ENCODE measurements around the gene ELFN2. TPM values are rescaled to one million over a fixed set of nuclear protein-coding genes. Genes with fewer than 3 reads are reported as not detected.

The ELFN2 gene
- total RNA-seq, 1 donor: under 0.01 TPM

DNA sequence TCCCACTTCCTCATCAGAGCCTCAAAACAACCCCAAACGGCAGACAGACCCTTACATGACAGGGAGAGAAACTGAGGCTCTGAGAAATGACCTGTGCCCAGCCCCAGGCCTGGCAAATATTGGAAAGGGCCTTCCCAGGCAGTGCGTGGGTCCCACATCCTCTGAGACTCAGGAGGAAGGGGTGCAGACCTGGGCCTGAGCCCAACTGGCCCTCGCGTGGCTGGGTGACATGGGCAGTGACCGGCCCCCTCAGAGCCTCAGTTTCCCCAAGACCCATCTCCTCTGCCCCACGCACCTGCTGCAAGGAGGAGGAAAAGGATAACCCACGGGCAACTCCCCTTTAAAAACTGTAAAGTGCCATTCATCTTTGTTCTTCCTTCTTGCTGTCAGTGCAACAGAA, 35.6 kb downstream of the ELFN2 start:
- DNase-seq (ENCODE audit: low read depth in 2 of 3, low spot score in 2 of 3): no peak

DNA sequence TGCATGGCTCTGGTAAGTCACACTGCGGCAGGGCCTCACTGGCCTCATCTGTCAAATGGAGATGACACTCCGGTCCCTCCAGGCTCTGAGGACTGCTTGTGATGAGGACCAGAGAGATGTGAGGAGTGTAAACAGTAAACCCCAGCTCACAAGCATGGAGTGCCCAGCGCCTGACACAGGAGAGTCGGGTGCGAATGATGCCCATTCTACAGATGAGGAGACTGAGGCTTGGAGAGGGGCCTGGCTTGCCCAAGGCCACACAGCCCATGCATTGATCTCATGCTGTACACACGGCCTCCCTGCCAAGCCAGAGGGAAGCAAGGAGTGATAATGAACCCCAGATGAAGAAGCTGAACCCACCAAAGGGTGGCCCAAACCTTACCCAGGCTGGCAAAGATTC, 37.2 kb downstream of the ELFN2 start:
- no peak for DNase-seq (ENCODE audit: low read depth in 2 of 3, low spot score in 2 of 3)

DNA sequence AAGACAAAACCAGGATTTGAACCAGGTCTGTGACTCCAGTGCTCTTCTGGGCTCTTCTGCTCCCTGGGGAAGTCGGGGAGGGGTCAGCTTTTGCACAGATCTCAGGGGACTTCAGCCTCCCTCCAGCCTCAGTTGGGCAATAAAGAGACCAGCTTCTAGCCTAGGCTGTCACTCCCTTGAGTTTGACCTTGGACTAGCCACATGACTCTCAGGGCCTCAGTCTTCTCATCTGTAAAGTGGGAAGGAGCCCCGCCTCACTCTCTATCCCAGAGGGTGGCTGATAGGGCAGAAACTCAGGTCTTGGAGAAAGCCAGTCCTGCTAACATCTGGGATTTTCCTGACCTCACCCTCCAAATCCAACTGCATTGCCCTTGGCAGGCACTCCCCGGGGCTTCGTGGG, 38.7 kb downstream of the ELFN2 start:
- no peak for DNase-seq (ENCODE audit: low read depth in 2 of 3, low spot score in 2 of 3)

DNA sequence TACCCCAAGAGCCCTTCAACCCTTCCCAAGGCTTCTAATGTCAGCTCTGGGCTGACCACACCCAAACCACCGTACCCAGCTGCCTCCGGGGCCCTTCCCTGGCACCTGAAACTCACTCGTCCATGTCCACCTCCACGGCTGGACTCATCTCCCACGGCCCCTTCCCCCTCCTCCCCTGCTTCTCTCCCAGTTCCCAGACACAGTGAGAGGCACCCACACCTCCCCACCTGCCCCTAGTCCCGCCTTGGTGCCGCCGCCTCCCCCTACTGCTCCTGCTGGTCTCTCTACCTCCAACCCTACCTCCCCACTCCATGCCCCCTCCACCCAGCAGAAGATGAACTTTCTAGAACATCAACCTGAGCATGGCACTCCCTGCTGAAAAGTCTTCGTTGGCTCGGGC, 39.5 kb downstream of the ELFN2 start:
- no peak for DNase-seq (ENCODE audit: low read depth in 2 of 3, low spot score in 2 of 3)

DNA sequence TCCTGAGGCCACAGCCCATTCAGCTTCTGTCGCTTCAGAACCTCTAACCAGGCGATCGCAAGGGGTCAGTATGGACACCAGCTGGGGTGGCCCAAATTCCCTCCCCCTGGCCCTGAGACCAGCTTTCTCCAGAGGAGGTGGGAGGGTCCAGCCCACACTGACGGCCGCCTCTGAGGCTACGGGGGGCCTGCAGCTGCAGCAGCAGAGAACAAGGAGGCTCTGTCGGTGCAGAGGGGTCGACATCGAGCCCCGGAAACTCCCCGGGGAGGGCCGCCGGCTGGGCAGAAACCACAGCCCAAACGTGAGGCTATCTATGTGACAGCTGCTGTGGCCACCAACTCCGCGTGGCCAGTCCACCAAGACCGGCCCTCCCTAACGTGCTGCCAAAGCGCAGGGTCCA, 40.8 kb downstream of the ELFN2 start:
- DNase-seq (ENCODE audit: low read depth in 2 of 3, low spot score in 2 of 3): no peak

DNA sequence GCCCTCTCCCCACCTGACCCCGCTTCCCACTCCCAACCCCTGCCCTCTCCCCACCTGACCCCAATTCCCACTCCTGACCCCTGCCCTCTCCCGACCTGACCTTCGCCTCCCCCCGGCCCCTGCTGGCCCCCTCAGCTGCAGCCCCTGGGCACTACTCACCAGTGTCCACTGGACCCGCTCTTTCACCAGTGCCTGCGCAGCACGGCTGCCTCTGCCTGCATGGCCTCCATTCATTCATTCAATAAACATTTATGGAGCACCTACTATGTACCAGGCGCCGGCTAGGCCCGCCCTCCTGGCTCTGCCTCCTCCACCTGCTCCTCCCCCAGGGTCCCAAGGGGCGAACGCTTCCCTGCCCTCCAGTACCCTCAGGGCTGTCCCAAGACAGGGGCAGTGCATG, 42.6 kb downstream of the ELFN2 start:
- no peak for DNase-seq (ENCODE audit: low read depth in 2 of 3, low spot score in 2 of 3)

DNA sequence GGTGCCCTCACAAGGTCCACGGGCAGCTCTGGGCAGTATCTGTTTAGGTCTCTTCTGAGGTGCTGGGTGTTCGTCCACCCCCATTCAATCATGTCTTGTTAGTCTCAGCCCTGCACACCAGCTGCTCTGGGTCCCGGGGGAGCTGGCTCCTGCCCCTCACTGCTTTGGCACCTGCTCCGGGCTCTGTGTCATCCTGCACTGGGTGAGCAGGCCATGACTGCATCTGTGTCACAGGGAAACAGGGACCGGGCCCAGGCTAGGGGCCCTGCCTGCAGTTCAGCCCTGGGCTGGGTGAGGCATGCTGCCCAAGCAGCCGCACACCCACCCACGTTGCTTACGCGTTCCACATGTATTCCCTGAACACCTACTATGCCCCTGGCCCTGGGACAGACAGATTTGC, 43.9 kb downstream of the ELFN2 start:
- DNase-seq (ENCODE audit: low read depth in 2 of 3, low spot score in 2 of 3): peak in 1 of 3 donors; percentile 7

DNA sequence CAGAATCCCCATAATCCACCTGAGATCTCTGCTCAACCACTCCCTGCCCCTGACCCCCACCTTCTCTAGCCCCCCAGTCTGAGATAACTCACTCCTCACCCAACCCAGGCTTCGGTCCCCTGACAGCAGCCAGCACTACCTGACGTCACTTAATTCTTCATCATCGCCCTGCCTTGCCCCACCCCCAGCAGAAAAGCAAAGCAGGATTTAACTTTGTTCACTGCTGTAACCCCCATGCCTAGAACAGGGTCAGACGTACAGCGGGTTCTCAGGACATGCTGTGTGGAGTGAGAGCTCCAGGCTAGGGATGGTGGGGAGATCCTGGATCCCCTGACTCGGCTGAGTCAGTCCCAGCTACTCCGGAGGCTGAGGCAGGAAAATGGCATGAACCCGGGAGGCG, 45.8 kb downstream of the ELFN2 start:
- no peak for DNase-seq (ENCODE audit: low read depth in 2 of 3, low spot score in 2 of 3)

DNA sequence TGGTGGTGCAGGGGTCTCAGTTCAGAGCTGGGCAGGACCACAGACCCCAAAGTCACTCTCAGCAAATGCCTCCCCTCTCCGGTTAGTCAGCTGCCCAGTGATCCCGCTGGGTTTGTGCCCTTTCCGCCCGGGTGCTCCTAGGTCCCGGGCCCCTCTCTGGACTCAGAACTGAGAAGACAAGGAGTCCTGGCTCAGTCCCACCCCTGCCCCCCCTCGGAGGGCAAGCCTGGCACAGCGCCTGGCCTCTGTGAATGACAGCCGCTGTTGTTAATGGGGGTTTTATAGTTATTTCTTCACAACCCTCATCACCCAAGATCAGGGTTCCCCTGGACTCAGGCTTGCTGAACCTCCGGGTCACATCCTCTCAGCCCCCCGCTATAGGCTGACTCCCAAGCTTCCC, 47.6 kb downstream of the ELFN2 start:
- DNase-seq (ENCODE audit: low read depth in 2 of 3, low spot score in 2 of 3): no peak

DNA sequence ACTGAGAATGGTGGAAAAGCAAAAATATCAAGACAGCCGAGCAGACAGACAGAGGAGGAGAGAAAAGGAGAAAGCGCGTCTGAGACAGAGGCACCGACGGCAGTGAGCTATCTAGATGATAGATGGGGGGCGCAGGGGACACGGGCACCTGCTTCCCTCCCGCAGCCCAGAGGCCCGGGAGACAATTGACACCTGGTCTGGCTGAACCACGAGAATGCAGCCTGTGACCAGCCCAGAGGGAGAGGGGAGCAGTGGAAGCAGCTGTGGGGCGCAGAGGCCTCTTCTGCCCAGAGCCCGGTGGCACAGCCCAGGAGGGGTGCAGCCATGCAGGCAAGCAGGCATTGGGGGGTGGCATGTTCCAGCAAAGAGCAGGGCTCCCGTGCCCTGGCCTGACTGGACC, 48.2 kb downstream of the ELFN2 start:
- peak in 1 of 3 donors; percentile 20 for DNase-seq (ENCODE audit: low read depth in 2 of 3, low spot score in 2 of 3)

DNA sequence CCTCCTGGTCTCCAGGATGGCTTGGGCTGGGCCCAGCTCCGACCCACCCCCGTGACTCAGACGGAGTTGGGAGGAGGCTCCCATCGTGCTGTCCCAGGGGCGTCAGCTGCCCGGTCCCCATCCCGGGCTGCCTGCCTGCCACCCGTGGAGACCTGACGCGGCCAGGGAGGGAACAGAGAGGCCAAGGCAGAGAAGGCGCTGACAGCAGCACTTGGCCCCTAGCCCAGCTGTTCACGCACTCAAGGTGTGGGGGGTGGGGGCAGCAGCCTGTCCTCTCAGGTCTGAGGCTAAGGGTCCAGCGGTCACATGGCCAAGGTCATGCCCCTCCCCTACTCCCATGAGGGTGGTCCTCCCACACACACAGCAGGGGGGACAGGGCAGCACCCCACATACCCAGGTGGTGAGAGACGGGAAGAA, 48.6 kb downstream of the ELFN2 start:
- no peak for DNase-seq (ENCODE audit: low read depth in 2 of 3, low spot score in 2 of 3)

DNA sequence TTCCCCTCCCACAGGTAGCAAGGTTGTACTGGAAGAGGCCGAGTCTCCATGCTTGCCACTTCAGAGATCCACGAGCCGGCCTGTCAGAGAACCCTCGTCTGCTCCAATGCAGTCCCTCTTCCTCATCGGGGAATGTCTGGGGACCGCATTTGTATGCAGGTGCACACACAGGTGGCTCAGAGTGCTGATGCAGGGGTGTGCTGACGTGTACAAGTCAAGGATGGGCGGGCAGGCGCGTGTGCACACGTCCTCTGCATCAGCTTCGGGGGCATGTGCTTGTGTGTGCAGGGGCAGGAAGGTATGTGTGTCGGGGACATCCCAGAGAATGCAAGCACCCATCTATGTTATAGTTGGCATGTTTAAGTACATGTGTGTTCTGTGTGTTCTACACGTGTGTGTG, 49.4 kb downstream of the ELFN2 start:
- DNase-seq (ENCODE audit: low read depth in 2 of 3, low spot score in 2 of 3): no peak

DNA sequence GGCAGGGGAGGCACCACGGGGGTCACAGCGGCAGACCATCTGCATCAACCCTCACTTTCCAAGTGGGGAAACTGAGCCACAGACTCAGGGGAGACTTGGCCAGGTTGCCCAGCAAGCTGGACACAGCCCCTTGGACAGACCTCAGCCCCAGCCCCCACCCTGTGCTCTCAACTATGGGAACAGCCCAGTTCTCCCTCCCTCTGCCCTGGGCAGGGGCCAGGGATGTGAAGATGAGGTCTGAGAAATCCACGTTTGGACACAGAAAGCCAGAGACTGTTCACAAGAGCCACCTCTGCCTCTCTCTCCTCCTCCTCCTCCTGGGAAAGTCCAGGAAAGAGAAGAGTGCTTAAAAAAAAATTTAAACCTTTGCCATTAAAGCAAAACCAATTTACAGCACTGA, 50.1 kb downstream of the ELFN2 start:
- no peak for DNase-seq (ENCODE audit: low read depth in 2 of 3, low spot score in 2 of 3)

DNA sequence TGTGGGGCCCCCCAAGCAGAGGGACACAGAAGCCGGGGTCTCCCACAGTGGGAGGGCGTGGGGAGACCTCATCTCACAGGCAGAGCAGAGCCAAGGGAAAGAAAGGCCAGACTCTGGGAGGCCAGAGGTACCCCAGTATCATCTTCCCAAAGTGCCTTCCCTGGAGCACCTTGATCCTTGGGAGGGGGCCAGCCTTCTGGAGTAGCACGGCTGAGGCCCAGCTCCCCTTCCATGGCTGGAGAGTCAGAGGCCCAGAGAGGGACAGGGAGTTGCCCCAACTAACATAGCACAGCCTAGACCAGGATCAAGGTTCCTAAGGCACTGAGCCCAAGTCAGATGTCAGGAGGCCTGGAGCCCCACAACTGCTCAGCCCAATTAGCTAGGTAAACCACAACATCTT, 50.6 kb downstream of the ELFN2 start:
- DNase-seq (ENCODE audit: low read depth in 2 of 3, low spot score in 2 of 3): no peak

DNA sequence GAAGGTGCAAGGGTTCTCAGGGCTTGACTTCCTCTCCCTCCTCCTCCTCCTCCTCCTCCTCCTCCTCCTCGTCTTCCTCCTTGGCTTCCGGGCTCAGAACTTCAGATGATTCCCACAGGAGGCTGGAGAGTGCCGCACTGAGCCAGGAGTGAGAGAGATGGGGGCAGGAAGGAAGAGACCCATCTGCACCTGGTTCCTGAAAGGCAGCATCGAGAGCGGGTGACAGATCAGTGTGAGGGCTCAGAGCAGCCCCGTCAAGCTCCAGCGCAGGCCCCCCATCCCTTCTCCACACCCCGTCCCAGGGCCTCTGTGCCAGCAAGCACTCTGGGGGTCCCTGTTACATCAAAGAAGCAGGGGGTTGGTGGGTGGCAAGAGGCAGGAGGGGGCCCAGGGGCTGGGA, 51.5 kb downstream of the ELFN2 start:
- peak in 1 of 3 donors; percentile 12 for DNase-seq (ENCODE audit: low read depth in 2 of 3, low spot score in 2 of 3)

DNA sequence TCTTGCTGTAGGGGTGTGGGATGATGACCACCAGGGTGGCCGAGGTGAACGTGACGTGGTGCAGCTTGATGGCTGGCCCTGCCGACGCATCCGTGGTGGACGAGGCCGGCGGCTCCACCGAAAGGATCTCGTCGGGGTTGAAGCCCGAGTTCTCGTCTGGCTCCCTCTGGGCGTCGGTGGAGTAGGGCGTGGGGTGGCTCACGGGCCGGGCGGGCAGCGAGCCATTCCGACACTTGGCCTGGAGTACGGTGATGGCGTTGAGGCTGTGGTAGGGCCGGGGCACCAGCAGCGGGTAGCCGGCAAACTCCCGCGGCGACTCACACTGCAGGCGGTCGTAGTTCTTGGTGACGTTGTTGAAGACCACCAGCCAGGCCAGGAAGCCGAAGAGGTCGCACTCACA, 52.7 kb downstream of the ELFN2 start:
- DNase-seq (ENCODE audit: low read depth in 2 of 3, low spot score in 2 of 3): no peak

DNA sequence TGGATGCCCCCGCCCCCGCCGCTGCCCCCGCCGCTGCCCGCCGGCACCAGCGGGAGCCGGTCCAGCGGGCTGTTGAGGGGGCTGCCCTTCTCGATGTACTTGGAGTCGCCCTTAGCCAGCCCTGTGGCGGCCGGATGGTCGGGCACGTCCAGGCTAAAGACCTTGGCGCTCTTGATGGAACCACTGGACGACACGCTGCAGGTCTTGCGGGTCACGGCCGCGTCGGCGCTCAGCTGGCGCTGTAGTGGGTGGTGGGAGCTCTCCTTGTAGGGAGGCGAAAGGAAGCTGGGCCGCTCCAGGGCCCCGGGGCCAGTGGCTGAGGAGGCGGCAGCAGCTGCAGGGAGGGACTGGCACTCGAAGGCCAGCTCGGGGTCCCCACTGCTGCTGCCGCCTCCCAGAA, 53.8 kb downstream of the ELFN2 start:
- DNase-seq (ENCODE audit: low read depth in 2 of 3, low spot score in 2 of 3): no peak

DNA sequence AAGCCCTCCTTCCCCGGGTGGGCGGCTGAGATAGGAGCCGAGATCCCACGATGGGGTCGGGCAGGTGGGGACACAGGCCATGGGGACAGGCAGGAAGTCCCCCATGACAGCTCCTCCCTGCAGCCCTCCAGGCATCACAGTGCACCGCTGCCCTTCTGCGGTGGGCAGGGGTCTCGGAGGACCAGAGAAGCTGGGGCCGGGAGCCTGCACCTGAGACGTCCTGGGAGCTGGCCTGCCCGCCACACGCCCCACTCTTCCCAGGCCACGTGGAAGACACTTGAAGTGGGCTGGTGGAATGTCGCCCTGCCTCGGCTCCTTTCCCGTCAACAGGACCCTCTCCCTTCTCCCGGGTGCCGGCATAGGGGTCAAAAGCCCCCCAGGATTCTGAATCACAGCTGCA, 55.4 kb downstream of the ELFN2 start:
- no peak for DNase-seq (ENCODE audit: low read depth in 2 of 3, low spot score in 2 of 3)

DNA sequence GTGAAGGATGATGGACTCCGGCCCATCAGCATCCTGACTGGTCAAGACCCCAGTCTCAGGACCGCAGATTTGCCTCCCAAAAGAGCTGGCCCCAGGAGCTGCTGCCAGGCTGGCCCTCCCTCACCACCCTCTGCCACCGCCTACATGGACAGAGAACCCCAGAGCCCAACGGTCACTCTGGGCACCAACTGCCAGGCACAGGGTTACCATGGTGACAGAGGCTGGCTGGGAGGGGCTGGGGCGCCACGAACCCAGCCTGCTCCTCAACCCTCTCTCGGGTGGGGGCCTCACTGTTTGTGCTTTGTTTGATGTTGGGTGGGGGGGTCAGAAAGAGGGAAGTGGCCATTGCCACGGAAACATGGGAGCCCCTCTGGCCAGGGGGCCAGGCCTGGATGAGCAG, 55.8 kb downstream of the ELFN2 start:
- no peak for DNase-seq (ENCODE audit: low read depth in 2 of 3, low spot score in 2 of 3)

DNA sequence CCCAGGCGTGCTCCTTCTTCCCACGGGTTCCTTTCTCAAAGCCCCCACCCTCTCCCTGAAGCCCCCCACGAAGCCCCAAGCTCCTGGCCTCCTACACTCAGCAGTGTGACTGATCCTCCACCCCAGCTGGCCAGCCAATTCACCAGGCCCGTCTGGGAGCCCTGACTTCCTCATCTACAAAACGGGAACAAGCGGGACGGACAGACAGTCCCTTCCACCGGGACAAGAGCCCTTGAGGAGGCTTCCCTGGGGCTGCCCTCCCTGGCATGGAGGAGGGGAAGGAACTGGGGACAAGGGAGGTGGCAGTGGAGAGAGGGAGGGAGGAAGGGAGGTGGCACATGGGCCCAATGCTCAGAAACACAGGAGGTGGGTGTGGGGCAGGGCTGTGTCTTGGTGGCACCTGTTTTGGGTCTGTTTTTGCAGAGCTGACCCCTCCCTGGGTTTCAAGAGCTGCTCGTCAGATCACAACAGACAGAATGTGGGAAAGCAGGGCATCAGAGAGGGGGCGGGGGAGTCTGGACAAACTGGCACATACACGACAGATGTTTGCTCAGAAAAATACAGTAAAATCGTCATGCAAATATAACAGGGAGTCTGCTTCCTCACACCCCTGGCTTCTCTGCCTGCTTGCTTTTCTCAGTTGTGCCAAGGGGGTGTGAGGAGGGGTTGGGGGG, 56.8 kb downstream of the ELFN2 start:
- peak in 1 of 3 donors; percentile 20 for DNase-seq (ENCODE audit: low read depth in 2 of 3, low spot score in 2 of 3)

DNA sequence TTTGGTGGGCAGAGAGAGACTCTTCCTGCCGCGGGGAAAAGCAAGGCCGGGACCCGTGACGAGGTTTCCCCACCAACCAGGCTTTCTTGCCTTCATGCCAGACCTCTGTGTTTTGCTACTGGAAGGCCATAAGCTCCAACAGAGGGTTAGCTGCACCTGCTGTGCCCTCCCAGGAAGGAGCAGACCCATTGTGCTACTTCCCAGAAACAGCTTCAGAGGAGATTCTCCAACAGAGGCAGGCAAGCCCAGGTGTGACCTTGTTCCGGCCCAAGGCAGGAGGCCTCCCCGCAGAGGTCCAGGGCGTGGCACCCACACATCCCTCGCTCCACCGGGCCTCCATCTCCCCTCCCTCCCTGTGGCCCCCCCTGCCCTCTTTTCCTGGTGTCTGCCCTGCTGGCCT, 57.8 kb downstream of the ELFN2 start:
- no peak for DNase-seq (ENCODE audit: low read depth in 2 of 3, low spot score in 2 of 3)

DNA sequence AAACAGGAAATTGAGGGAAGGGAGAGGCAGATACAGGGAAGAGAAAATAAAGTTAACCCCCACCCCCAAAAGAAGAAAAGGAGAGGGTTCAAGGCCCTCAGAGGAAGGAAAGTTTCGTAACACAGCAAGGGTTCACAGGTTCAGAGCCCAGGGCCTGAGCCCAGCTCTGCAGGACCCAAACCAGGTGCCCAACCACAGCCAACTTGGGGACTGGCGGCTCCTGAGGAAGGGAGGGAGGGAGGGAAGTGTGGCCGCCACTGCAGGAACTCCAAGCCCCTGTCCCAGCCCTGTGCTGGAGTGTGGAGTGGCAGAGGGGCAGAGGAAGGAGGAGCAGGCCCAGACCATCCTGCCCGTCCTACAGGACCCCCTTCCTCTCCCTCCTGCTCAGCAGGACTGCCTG, 59.2 kb downstream of the ELFN2 start:
- DNase-seq (ENCODE audit: low read depth in 2 of 3, low spot score in 2 of 3): no peak

DNA sequence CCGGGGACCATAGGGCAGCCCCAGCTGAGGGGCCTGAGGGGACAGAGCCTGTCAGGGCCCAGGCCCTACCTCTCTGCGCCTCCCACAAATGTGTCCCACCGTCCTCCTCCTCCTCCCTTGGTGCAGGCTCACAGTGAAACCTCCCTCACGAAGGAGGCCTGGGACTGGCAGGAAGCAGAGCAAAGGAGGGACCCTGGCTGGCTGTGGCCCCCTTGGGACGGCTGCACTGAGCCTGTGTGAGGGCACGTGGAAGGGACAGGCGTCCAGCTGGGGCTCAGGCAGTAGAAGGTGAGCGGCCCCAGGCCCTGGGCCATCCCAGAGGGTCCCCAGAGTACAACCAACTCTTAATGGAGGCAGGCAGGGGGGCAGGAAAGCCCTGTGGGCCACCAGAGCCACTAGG, 60.7 kb downstream of the ELFN2 start:
- DNase-seq (ENCODE audit: low read depth in 2 of 3, low spot score in 2 of 3): no peak
